HL-60/S4 treated with retinoic acid at 250 ng/mL for 4 days and 3 days (cell line): ENCODE measurements around the gene GSG1L2.
"Not testable (repeated sequence)": the region's sequence is repeated elsewhere in the genome, so short reads cannot be mapped to it uniquely, and the experiment has no call there.

Source experiments
- in situ Hi-C: fragments of 300-500 bp; cut with MboI; formaldehyde crosslinking; loops from 2 replicates; pipeline ENCODE4 v1.7.0; 2022; ENCODE audit warnings: low sequenced_read_pairs

Gene GSG1L2

GRCh38 chr17:9790889-9791876 lies 30.7 kb downstream of the GSG1L2 start, which contains the start of gene DHRS7C:
DHRS7C (minus strand) TSS chr17:9791592; CDS start chr17:9791284, 308 bp downstream.
- in situ Hi-C loops: no loop called here

DNA sequence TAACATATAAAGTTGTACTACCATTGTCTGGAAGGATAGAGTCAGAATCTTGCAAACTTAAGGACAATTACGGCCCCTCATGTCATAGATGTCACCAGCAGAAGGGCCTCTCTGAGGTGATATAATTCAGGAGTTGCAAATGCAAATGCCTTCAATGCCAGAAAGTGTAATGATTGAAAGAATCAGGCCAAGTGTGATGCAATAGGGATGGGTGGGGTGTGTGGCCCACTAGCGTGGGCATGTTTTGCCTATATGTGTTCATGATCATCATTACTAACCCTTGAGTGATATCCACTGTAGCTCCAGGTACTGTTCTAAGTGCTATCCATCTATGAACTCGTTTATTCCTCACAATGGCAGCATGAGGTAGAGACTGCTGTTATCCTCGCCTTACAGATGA lies 31.6 kb downstream of the GSG1L2 start:
- in situ Hi-C loops: no loop called here

DNA sequence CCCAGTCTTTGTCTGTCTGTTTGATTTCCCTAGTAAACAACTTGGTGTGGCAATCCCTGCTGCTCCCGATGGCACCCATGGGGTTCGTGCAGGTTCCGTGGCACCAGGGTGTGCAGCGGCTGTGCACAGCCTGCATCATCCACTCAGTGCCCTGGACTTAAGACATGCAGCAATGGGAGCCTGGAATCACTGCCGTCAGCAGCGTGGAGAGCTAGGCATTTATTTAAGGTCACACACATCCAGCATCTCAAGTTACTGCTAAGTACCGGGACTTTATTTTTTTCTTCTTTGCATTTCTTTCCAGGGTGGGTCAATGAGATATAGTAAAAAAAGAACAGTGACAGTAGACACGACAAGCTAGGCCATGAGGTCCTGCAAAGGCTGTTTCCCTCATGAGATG lies 33.3 kb downstream of the GSG1L2 start:
- in situ Hi-C loops: no loop called here

- in situ Hi-C loops: no loop called here
Observed at GRCh38 chr17:9784544-9784943, 37.3 kb downstream of the GSG1L2 start.

DNA sequence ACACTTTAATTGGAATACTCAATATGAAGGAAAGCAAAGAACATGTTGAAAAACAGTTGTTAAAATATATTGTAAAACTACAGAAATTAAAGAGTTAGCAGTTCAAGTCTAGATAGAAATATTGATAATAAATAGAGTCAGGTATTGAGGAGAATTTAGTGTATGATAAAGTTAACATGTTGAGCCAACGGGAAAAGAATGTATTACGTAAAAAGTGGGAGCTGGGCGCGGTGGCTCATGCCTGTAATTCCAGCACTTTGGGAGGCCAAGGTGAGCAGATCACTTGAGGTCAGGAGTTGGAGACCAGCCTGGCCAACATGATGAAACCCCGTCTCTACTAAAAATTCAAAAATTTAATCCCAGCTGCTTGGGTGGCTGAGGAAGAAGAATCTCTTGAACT lies 38.4 kb downstream of the GSG1L2 start:
- in situ Hi-C loops: not testable (repeated sequence)

- in situ Hi-C loops: no loop called here
Observed at GRCh38 chr17:9783050-9783449, 38.8 kb downstream of the GSG1L2 start.

DNA sequence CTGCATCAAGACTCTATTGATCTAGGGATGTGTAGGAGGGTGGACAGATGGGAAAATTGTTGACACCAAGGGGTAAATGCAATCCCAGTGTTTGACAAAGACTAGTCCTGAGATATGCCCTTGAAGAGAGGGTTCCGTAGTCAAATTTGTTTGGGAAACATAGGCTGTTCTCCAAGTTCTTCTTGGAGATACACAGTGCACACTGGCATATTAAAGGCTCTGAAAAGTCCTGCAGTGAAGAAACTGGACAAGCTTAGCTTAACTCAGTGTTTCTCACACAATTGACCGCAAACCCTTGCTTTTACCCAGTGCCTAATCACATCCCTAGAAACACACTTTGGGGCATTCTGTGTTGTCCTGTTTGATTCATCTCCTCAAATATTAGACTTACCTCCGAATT lies 41.3 kb downstream of the GSG1L2 start:
- in situ Hi-C loops: no loop called here

GRCh38 chr17:9776911-9777310 lies 45.0 kb downstream of the GSG1L2 start:
- in situ Hi-C loops: no loop called here

DNA sequence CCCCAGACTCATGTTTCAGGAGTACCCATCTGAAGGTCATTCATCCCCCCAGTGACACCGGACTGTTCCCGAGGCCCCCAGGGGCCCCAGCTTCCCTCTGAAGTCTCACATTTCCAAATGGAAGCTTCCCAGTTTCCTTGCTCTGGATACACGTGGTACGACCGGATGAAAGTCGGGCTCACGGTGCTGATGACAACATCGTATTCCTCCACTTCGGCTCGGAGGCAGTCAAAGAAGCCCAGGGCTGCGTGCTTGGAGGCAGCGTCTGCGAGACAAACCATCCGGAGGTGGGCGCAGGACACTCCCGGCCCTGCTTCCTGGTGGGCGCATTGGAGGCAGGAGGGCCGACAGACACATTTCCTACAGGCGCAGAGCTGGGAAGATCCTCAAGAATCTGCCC lies 49.2 kb downstream of the GSG1L2 start:
- in situ Hi-C loops: no loop called here

GRCh38 chr17:9771465-9771864 lies 50.4 kb downstream of the GSG1L2 start:
- in situ Hi-C loops: no loop called here

DNA sequence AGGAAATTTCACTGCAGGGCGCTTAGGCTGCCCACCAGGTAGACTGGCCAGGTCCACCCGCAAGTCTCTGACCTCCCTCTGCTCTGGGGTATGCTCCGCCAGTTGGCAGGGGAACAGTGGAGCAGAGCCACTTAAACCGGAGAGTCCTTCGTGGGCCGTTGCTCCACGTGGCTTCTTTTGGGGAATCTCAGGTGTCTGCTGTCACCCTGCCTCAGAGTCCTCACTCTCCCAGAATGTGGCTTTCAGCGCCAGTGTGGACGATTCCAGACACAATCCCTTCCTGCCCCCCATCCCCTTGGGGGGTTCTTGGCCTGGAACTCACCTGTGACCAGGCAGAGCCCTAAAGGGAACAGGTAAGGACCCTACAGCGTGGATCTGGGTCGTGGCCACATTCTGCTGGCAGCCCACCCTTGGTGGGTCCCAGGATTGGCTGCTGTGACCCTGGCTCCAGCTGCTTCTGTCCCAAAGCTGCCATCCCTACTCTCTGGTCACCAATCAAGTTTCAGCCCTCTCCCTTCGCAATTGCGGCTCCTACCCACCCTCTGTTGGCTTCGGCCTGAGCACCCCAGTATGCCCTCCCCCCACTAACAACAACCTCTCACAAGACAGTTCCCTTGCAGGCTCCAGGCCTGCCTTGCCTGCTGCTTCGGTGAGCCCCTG lies 52.7 kb downstream of the GSG1L2 start:
- in situ Hi-C loops: no loop called here

- in situ Hi-C loops: no loop called here
Observed at GRCh38 chr17:9768381-9768934, 53.4 kb downstream of the GSG1L2 start.

- in situ Hi-C loops: no loop called here
Observed at GRCh38 chr17:9767432-9767991, 54.4 kb downstream of the GSG1L2 start.

GRCh38 chr17:9766970-9767369 lies 54.9 kb downstream of the GSG1L2 start:
- in situ Hi-C loops: no loop called here

DNA sequence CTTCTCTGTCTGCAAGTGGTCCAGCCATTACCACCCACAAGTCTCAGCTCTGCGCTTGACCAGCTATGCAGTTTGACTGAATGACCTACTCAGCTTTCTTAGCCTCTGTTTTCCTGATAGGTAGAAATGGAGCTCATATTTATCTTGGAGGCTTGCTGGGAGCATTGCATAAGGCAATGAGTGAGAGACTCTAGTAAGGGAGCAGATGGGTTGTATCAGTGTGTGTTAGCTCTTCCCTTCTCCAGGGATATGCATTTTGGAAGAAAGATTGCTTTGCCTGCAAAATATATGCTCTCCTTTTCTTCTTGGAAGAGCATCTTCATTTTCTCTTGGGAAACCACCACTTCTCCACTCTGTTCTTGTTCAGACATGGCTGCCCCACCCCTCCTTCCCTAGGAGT lies 56.6 kb downstream of the GSG1L2 start:
- in situ Hi-C loops: no loop called here

DNA sequence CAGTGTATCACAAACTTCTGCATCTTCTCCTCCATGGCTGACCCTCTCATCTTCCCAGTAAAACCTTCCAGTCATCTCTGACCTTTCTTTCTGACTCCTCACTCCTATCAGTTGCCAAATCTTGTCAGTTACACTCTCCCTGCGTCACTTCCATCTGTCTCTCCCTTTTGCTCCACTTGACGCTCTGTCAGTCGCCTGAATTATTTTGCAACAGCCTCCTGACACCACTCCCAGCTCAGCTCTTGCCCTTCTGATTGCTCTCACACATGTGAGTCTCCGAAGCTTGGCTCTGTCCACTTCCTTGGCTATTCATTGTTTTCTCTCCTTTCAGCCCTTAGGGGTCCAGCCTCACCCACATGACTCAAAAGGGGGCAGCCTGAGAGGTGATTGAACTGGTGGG lies 58.2 kb downstream of the GSG1L2 start:
- in situ Hi-C loops: no loop called here

DNA sequence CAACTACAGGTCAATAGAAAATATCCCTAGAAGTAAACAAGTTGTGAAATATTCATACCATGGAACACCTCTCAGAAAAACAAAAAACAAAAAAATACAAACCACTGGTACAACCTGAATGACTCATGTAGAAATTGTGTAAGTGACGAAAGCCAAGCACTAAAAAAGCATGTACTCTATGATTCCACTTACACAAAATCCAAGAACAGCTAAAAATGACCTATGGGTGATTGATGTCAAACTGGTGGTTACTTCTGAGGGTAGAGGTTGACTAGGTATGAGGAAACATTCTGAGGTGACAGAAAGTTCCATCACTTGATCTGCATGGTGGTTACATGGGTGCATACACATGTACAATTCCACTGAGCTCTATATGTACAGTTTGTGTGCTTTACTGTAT lies 61.6 kb downstream of the GSG1L2 start:
- in situ Hi-C loops: no loop called here

GRCh38 chr17:9755083-9755482 lies 66.8 kb downstream of the GSG1L2 start:
- in situ Hi-C loops: no loop called here
